HG02938 (cell line): ENCODE measurements around the gene NPAS1.
"Not testable (repeated sequence)": the region's sequence is repeated elsewhere in the genome, so short reads cannot be mapped to it uniquely, and the experiment has no call there.

ENCODE experiments used
- ATAC-seq: cut with Tn5 transposase; IDR thresholded peaks from one replicate; pipeline ENCODE4 v1.9.1; 2021; ENCODE audit warnings: mild to moderate bottlenecking, moderate library complexity; ENCODE audit not compliant: unreplicated experiment

Gene NPAS1

GRCh38 chr19:47074621-47075020 lies 55.0 kb downstream of the NPAS1 start:
- ATAC-seq = no peak

GRCh38 chr19:47075179-47075810 lies 55.7 kb downstream of the NPAS1 start:
- no peak for ATAC-seq

GRCh38 chr19:47075941-47076340 lies 56.3 kb downstream of the NPAS1 start:
- no peak for ATAC-seq

GRCh38 chr19:47078351-47078750 lies 58.7 kb downstream of the NPAS1 start:
- not testable (repeated sequence) for ATAC-seq

- ATAC-seq = no peak
Observed at GRCh38 chr19:47081095-47081494, 61.5 kb downstream of the NPAS1 start.

GRCh38 chr19:47082493-47082892 lies 62.9 kb downstream of the NPAS1 start:
- ATAC-seq = no peak

GRCh38 chr19:47084879-47085439 lies 65.3 kb downstream of the NPAS1 start:
- ATAC-seq = no peak

- no peak for ATAC-seq
Observed at GRCh38 chr19:47086280-47086679, 66.6 kb downstream of the NPAS1 start.

- no peak for ATAC-seq
Observed at GRCh38 chr19:47089767-47090350, 70.2 kb downstream of the NPAS1 start.

- no peak for ATAC-seq
Observed at GRCh38 chr19:47093254-47093653, 73.6 kb downstream of the NPAS1 start.

GRCh38 chr19:47093841-47094240 lies 74.2 kb downstream of the NPAS1 start:
- no peak for ATAC-seq

GRCh38 chr19:47094557-47095475 lies 75.2 kb downstream of the NPAS1 start:
- ATAC-seq = no peak
